Ishikawa (cell line): ENCODE results near the gene PIEZO2.

Experiments used
- CEBPB ChIP-seq: IDR thresholded peaks from 2 replicates; pipeline ENCODE4 v1.6.1; 2012
- CREB1 ChIP-seq: IDR thresholded peaks from 2 replicates; pipeline ENCODE4 v1.6.1; 2012; ENCODE audit warnings: low read depth
- FOXM1 ChIP-seq: IDR thresholded peaks from 2 replicates; pipeline ENCODE4 v1.6.1; 2012; ENCODE audit warnings: low read depth, borderline replicate concordance
- RAD21 ChIP-seq: IDR thresholded peaks from 2 replicates; pipeline ENCODE4 v1.6.1; 2012; ENCODE audit warnings: low read depth
- TAF1 ChIP-seq: IDR thresholded peaks from 2 replicates; pipeline ENCODE4 v1.6.1; 2012; ENCODE audit warnings: low read depth, mild to moderate bottlenecking
- TEAD4 ChIP-seq: IDR thresholded peaks from 2 replicates; pipeline ENCODE4 v1.6.1; 2012
- YY1 ChIP-seq: IDR thresholded peaks from 2 replicates; pipeline ENCODE4 v1.6.1; 2012; ENCODE audit warnings: low read depth
- TF ChIP-seq, protein P1 (sequence below): IDR thresholded peaks from 2 replicates; pipeline ENCODE4 v1.6.1; 2012; ENCODE audit warnings: low read depth, mild to moderate bottlenecking

DNA sequence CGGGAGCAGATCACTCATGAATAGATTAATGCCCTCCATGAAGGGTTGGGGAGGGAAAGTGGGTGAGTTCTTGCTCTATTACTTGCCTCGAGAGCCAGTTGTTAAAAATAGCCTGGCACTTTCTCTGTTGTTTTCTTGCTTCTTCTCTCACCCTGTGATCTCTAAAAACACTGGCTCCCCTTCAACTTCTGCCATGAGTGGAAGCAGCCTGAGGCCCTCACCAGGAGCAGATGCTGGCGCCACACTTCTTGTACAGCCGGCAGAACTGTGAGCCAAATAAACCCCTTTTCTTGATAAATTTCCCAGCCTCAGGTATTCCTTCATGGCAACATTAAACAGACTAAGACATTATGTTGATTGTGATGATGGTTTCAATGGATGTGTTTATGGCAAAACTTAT, 307.0 kb downstream of the PIEZO2 start:
- no peak for TF ChIP-seq RAD21
- TF ChIP-seq, protein P1, sequence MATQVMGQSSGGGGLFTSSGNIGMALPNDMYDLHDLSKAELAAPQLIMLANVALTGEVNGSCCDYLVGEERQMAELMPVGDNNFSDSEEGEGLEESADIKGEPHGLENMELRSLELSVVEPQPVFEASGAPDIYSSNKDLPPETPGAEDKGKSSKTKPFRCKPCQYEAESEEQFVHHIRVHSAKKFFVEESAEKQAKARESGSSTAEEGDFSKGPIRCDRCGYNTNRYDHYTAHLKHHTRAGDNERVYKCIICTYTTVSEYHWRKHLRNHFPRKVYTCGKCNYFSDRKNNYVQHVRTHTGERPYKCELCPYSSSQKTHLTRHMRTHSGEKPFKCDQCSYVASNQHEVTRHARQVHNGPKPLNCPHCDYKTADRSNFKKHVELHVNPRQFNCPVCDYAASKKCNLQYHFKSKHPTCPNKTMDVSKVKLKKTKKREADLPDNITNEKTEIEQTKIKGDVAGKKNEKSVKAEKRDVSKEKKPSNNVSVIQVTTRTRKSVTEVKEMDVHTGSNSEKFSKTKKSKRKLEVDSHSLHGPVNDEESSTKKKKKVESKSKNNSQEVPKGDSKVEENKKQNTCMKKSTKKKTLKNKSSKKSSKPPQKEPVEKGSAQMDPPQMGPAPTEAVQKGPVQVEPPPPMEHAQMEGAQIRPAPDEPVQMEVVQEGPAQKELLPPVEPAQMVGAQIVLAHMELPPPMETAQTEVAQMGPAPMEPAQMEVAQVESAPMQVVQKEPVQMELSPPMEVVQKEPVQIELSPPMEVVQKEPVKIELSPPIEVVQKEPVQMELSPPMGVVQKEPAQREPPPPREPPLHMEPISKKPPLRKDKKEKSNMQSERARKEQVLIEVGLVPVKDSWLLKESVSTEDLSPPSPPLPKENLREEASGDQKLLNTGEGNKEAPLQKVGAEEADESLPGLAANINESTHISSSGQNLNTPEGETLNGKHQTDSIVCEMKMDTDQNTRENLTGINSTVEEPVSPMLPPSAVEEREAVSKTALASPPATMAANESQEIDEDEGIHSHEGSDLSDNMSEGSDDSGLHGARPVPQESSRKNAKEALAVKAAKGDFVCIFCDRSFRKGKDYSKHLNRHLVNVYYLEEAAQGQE: no peak
- no peak for TF ChIP-seq YY1
- no peak for TF ChIP-seq CREB1
- no peak for TF ChIP-seq CEBPB
- no peak for TF ChIP-seq TAF1
- no peak for TF ChIP-seq TEAD4
- TF ChIP-seq FOXM1: no peak
